Central memory CD4-positive, alpha-beta T cell (primary cell): ENCODE data around the gene PRKX.
"Not testable (repeated sequence)": the region's sequence is repeated elsewhere in the genome, so short reads cannot be mapped to it uniquely, and the experiment has no call there.

Source experiments
- DNase-seq: peaks from one replicate; pipeline ENCODE4 v3.0.0; 2022

The PRKX gene

DNA sequence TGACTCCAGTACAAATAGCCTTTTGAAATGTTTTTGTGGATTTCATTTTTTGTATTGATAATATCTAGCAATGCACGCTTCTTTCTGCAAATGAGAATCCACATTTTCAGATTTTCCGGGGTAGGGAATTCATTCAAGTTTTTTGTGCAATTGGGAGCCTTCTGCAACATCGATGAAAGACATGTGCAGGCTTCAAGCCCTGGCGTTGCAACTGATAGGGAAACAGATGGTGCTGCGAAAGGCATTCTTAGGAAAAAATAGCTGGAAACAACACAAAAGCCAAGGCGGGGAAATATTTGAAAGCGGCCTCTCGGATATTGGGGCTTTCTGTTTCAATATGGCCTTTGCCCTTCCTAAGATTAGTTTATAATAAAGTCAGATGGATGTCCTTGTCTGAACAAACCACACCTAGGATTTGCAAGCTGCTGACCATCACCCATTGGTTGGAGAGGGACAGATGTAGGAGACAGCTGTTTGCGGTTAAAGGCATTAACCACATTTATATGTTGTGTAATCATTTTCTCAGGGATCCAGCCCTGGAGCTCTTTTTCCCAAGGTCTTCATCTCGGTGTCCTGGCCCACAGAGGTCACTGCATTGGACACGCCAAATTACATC lies 136.5 kb downstream of the PRKX start:
- no peak for DNase-seq

DNA sequence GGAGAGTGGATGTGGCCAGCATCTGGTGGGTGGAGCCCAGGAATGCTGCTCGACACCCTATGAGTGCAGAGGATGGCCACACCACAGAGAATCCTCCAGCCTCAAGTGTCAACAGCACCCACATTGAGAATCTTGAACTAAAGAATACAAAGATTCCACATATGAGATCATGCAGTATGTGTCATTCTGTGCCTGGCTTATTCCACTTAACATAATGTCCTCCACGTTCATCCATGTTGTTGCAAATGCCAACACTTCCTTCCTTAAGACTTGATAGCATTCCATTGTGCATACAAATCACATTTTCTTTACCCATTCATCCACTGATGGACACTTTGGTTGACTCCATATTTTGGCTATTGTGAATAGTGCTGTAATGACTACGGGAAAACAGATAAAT lies 145.8 kb downstream of the PRKX start:
- no peak for DNase-seq

DNA sequence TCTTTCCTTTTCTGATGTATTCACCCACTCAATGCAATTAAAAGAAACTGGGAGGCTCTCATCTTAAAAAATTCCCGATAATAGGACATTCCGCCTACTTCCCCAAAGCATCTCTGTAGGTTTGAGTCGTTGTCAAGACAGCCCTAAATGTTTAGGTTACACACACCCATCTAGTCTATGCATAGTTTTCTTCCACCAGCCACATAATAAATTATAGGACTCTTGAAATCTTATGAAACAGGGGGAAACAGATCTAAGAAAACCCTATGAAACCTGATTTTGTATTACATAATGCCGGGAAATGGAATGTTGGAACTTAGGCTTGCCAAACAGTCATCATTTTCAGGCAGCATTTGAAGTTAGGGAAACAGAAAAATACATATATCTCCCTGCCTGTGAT lies 150.0 kb downstream of the PRKX start:
- no peak for DNase-seq

DNA sequence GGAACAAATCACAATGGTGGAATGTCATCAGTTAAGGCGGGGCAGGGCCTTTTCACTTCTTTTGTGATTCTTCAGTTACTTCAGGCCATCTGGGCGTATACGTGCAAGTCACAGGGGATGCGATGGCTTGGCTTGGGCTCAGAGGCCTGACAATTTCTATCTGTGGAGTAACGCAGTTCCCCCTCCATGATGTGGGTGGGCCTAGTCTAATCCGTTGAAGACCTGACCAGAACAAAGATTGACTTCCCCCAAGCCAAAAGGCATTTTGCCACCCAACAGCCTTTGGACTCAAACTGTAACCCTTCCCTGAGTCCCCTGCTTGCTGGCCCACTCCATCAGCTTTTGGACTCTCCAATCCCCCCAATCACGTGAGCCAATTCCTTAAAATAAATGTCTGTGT lies 153.4 kb downstream of the PRKX start:
- DNase-seq: not testable (repeated sequence)
